ENCODE measurements around the gene DHRS3.

Gene DHRS3

GRCh38 chr1:12585951-12586942, 31.8 kb downstream of the DHRS3 start:
- Histone ChIP-seq H3K27me3 (ENCODE audit: control insufficient read depth, insufficient read depth, low read length) (no peaks in the 10 kb centered on the region), H3K36me3 (ENCODE audit: control insufficient read depth, insufficient read depth, low read length) (peaks cover 5% of the 10 kb centered on the region), H3K4me1 (ENCODE audit: control insufficient read depth, insufficient read depth, low read length) (peaks cover 7% of the 10 kb centered on the region), H3K9ac (ENCODE audit: low read length) (no peak overlapping the region), H3K4me3 (ENCODE audit: low read length) (no peak overlapping the region), H3K27ac (ENCODE audit: low read depth, low read length) (no peak overlapping the region)

GRCh38 chr1:12585536-12585935, 32.5 kb downstream of the DHRS3 start:
- H3K4me3 ChIP-seq (ENCODE audit: low read length), result no peak overlapping the region
- H3K27ac ChIP-seq (ENCODE audit: low read depth, low read length), result no peak overlapping the region
- H3K36me3 ChIP-seq (ENCODE audit: control insufficient read depth, insufficient read depth, low read length), result peaks cover 6% of the 10 kb centered on the region
- H3K4me1 ChIP-seq (ENCODE audit: control insufficient read depth, insufficient read depth, low read length), result peaks cover under 1% of the 10 kb centered on the region
- H3K9ac ChIP-seq (ENCODE audit: low read length), result no peak overlapping the region
- no peaks in the 10 kb centered on the region for H3K27me3 ChIP-seq (ENCODE audit: control insufficient read depth, insufficient read depth, low read length)

- no peak overlapping the region for H3K9ac ChIP-seq (ENCODE audit: low read length)
- H3K36me3 ChIP-seq (ENCODE audit: control insufficient read depth, insufficient read depth, low read length), result peaks cover 10% of the 10 kb centered on the region
- no peaks in the 10 kb centered on the region for H3K27me3 ChIP-seq (ENCODE audit: control insufficient read depth, insufficient read depth, low read length)
- peaks cover 3% of the 10 kb centered on the region for H3K4me1 ChIP-seq (ENCODE audit: control insufficient read depth, insufficient read depth, low read length)
- H3K27ac ChIP-seq (ENCODE audit: low read depth, low read length), result no peak overlapping the region
- H3K4me3 ChIP-seq (ENCODE audit: low read length), result no peak overlapping the region
Observed at GRCh38 chr1:12584900-12585525, 33.0 kb downstream of the DHRS3 start.

- peaks cover 5% of the 10 kb centered on the region for H3K4me1 ChIP-seq (ENCODE audit: control insufficient read depth, insufficient read depth, low read length)
- no peak overlapping the region for H3K9ac ChIP-seq (ENCODE audit: low read length)
- H3K4me3 ChIP-seq (ENCODE audit: low read length), result no peak overlapping the region
- no peak overlapping the region for H3K27ac ChIP-seq (ENCODE audit: low read depth, low read length)
- H3K27me3 ChIP-seq (ENCODE audit: control insufficient read depth, insufficient read depth, low read length), result no peaks in the 10 kb centered on the region
- H3K36me3 ChIP-seq (ENCODE audit: control insufficient read depth, insufficient read depth, low read length), result peaks cover 18% of the 10 kb centered on the region
Observed at GRCh38 chr1:12583484-12583883, 34.5 kb downstream of the DHRS3 start.

- peaks cover 23% of the 10 kb centered on the region for H3K36me3 ChIP-seq (ENCODE audit: control insufficient read depth, insufficient read depth, low read length)
Observed at GRCh38 chr1:12582649-12583048, 35.4 kb downstream of the DHRS3 start.

GRCh38 chr1:12581179-12581578, 36.8 kb downstream of the DHRS3 start:
- H3K27me3 ChIP-seq (ENCODE audit: control insufficient read depth, insufficient read depth, low read length), result no peaks in the 10 kb centered on the region
- H3K27ac ChIP-seq (ENCODE audit: low read depth, low read length), result no peak overlapping the region
- H3K36me3 ChIP-seq (ENCODE audit: control insufficient read depth, insufficient read depth, low read length), result peaks cover 26% of the 10 kb centered on the region
- H3K9ac ChIP-seq (ENCODE audit: low read length), result no peak overlapping the region
- peaks cover 5% of the 10 kb centered on the region for H3K4me1 ChIP-seq (ENCODE audit: control insufficient read depth, insufficient read depth, low read length)
- H3K4me3 ChIP-seq (ENCODE audit: low read length), result no peak overlapping the region

More at GRCh38 chr1:12582649-12583048, 35.4 kb downstream of the DHRS3 start:
- no peak overlapping the region for H3K27ac ChIP-seq (ENCODE audit: low read depth, low read length)
- H3K4me1 ChIP-seq (ENCODE audit: control insufficient read depth, insufficient read depth, low read length), result peaks cover 5% of the 10 kb centered on the region
- no peak overlapping the region for H3K4me3 ChIP-seq (ENCODE audit: low read length)
- no peaks in the 10 kb centered on the region for H3K27me3 ChIP-seq (ENCODE audit: control insufficient read depth, insufficient read depth, low read length)
- H3K9ac ChIP-seq (ENCODE audit: low read length), result no peak overlapping the region

- peaks cover 25% of the 10 kb centered on the region for H3K36me3 ChIP-seq (ENCODE audit: control insufficient read depth, insufficient read depth, low read length)
- H3K27ac ChIP-seq (ENCODE audit: low read depth, low read length), result peak overlapping the region; percentile 70
- H3K4me1 ChIP-seq (ENCODE audit: control insufficient read depth, insufficient read depth, low read length), result peaks cover 5% of the 10 kb centered on the region
Observed at GRCh38 chr1:12580054-12580887, 37.7 kb downstream of the DHRS3 start.

GRCh38 chr1:12578860-12579422, 39.1 kb downstream of the DHRS3 start:
- Histone ChIP-seq H3K4me3 (ENCODE audit: low read length) (no peak overlapping the region), H3K4me1 (ENCODE audit: control insufficient read depth, insufficient read depth, low read length) (peaks cover 5% of the 10 kb centered on the region), H3K36me3 (ENCODE audit: control insufficient read depth, insufficient read depth, low read length) (peaks cover 21% of the 10 kb centered on the region), H3K27me3 (ENCODE audit: control insufficient read depth, insufficient read depth, low read length) (no peaks in the 10 kb centered on the region), H3K27ac (ENCODE audit: low read depth, low read length) (no peak overlapping the region), H3K9ac (ENCODE audit: low read length) (no peak overlapping the region)

More at GRCh38 chr1:12580054-12580887, 37.7 kb downstream of the DHRS3 start:
- Histone ChIP-seq H3K27me3 (ENCODE audit: control insufficient read depth, insufficient read depth, low read length) (no peaks in the 10 kb centered on the region), H3K4me3 (ENCODE audit: low read length) (no peak overlapping the region), H3K9ac (ENCODE audit: low read length) (no peak overlapping the region)

GRCh38 chr1:12577020-12577419, 41.0 kb downstream of the DHRS3 start:
- Histone ChIP-seq H3K4me1 (ENCODE audit: control insufficient read depth, insufficient read depth, low read length) (peaks cover 5% of the 10 kb centered on the region), H3K27me3 (ENCODE audit: control insufficient read depth, insufficient read depth, low read length) (no peaks in the 10 kb centered on the region), H3K36me3 (ENCODE audit: control insufficient read depth, insufficient read depth, low read length) (peaks cover 24% of the 10 kb centered on the region), H3K27ac (ENCODE audit: low read depth, low read length) (no peak overlapping the region), H3K4me3 (ENCODE audit: low read length) (no peak overlapping the region), H3K9ac (ENCODE audit: low read length) (no peak overlapping the region)

- H3K27ac ChIP-seq (ENCODE audit: low read depth, low read length), result no peak overlapping the region
- H3K27me3 ChIP-seq (ENCODE audit: control insufficient read depth, insufficient read depth, low read length), result no peaks in the 10 kb centered on the region
- no peak overlapping the region for H3K4me3 ChIP-seq (ENCODE audit: low read length)
- peaks cover 22% of the 10 kb centered on the region for H3K36me3 ChIP-seq (ENCODE audit: control insufficient read depth, insufficient read depth, low read length)
- peaks cover 2% of the 10 kb centered on the region for H3K4me1 ChIP-seq (ENCODE audit: control insufficient read depth, insufficient read depth, low read length)
- H3K9ac ChIP-seq (ENCODE audit: low read length), result no peak overlapping the region
Observed at GRCh38 chr1:12574757-12575139, 43.3 kb downstream of the DHRS3 start.

- Histone ChIP-seq H3K4me1 (ENCODE audit: control insufficient read depth, insufficient read depth, low read length) (no peaks in the 10 kb centered on the region), H3K27ac (ENCODE audit: low read depth, low read length) (no peak overlapping the region), H3K9ac (ENCODE audit: low read length) (no peak overlapping the region), H3K36me3 (ENCODE audit: control insufficient read depth, insufficient read depth, low read length) (peaks cover 13% of the 10 kb centered on the region), H3K4me3 (ENCODE audit: low read length) (no peak overlapping the region), H3K27me3 (ENCODE audit: control insufficient read depth, insufficient read depth, low read length) (no peaks in the 10 kb centered on the region)
Observed at GRCh38 chr1:12573015-12573825, 44.8 kb downstream of the DHRS3 start.

Data from rectal smooth muscle tissue (tissue), 1 donor.